ENCODE data around the gene KYNU.

KYNU gene

GRCh38 chr2:142951190-142952007 is 73.9 kb downstream of the KYNU start:
- no peak for DNase-seq (ENCODE audit: low read depth, low spot score)
- POLR2A ChIA-PET, result no interaction called here
- no peak overlapping the region for H3K4me3 ChIP-seq (ENCODE audit: low read depth, low read length)
- CTCF ChIA-PET, result no interaction called here
- TF ChIP-seq CTCF (IDR thresholded peaks at IDR 0.05; ENCODE audit: insufficient read depth, low read length, missing control alignments), result no peak

GRCh38 chr2:142952018-142952417 is 74.6 kb downstream of the KYNU start:
- no peak overlapping the region for H3K4me3 ChIP-seq (ENCODE audit: low read depth, low read length)
- ChIA-PET POLR2A (no interaction called here), CTCF (no interaction called here)
- no peak for TF ChIP-seq CTCF (IDR thresholded peaks at IDR 0.05; ENCODE audit: insufficient read depth, low read length, missing control alignments)
- no peak for DNase-seq (ENCODE audit: low read depth, low spot score)

DNA sequence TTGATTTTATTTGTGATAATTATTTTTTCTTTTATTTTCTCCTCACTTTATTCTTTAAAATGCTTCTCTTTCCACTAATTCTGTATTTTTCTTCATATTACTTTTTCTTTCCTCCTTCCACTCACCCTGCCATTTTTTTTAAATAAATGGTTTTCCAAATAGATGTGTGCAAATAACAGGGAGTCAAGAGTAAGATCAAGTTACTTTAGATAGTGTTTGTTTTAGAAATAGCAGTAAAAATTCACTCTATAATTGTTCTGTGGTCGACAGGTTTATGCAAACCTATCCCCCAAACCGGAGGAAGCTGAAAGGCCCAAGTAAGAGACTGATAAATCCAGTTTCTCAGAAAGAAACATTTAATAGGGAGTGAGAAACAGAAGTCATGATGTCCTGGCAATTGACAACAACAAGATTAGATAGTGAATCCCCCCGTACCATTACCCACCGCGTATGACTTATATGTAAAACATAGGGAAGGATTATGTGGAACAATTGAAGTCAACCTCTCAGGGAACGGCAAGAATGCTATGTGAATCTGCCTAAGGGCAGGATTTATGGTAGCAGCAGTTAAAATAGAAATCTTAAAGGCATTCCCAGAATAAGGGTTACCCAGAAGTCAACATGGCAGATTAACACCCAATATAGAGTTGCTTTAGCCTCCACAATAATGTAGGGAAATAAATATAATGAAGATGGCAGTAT is 75.5 kb downstream of the KYNU start:
- no peak overlapping the region for H3K4me3 ChIP-seq (ENCODE audit: low read depth, low read length)
- DNase-seq (ENCODE audit: low read depth, low spot score), result no peak
- POLR2A ChIA-PET, result no interaction called here
- TF ChIP-seq CTCF (IDR thresholded peaks at IDR 0.05; ENCODE audit: insufficient read depth, low read length, missing control alignments), result no peak
- CTCF ChIA-PET, result no interaction called here

GRCh38 chr2:142954493-142954892 is 77.0 kb downstream of the KYNU start:
- CTCF ChIA-PET, result interaction anchor here (1.7 kb wide), 1 partner anchor 9 kb away, joined by 3 read pairs; no protein-coding TSS in a partner anchor
- no peak overlapping the region for H3K4me3 ChIP-seq (ENCODE audit: low read depth, low read length)
- POLR2A ChIA-PET, result no interaction called here
- TF ChIP-seq CTCF (IDR thresholded peaks at IDR 0.05; ENCODE audit: insufficient read depth, low read length, missing control alignments), result no peak
- no peak for DNase-seq (ENCODE audit: low read depth, low spot score)

- ChIA-PET CTCF (no interaction called here), POLR2A (no interaction called here)
- no peak for TF ChIP-seq CTCF (IDR thresholded peaks at IDR 0.05; ENCODE audit: insufficient read depth, low read length, missing control alignments)
- H3K4me3 ChIP-seq (ENCODE audit: low read depth, low read length), result no peak overlapping the region
- no peak for DNase-seq (ENCODE audit: low read depth, low spot score)
Measured at GRCh38 chr2:142957144-142957543, 79.7 kb downstream of the KYNU start.

GRCh38 chr2:142961202-142961601 is 83.7 kb downstream of the KYNU start:
- DNase-seq (ENCODE audit: low read depth, low spot score), result no peak
- no peak overlapping the region for H3K4me3 ChIP-seq (ENCODE audit: low read depth, low read length)
- ChIA-PET CTCF (no interaction called here), POLR2A (no interaction called here)
- no peak for TF ChIP-seq CTCF (IDR thresholded peaks at IDR 0.05; ENCODE audit: insufficient read depth, low read length, missing control alignments)

All from AG04449 (cell line).